GM10847 (cell line): ENCODE results near the gene MECP2.

Experiments
- POLR2A ChIP-seq: IDR thresholded peaks from 2 replicates; pipeline ENCODE4 v1.6.1; 2011; ENCODE audit not compliant: insufficient read length; ENCODE audit errors: extremely low read depth

MECP2 gene

GRCh38 chrX:154123241-154124219 is 26.0 kb upstream of the MECP2 start:
- TF ChIP-seq POLR2A = no peak

GRCh38 chrX:154121961-154122360 is 24.4 kb upstream of the MECP2 start:
- TF ChIP-seq POLR2A = no peak

DNA sequence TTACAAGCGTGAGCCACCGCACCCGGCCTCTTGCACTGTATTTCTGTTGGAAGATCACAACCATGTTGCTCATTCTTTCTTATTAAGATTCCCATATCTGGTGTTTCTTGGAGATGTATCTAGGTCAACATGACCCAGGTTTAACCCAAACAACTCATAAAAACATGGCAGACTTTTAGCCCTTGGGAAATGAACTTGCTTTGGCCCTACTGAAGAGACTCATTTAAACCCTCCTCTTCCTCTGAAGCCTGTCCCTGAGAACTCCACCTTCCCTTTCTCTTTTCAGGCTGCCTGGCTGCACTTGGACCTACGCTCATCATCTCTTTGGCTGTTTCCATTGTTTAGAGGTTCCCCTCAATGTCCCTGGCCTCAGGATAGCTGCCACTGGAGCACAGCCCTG is 23.7 kb upstream of the MECP2 start:
- no peak for TF ChIP-seq POLR2A

- no peak for TF ChIP-seq POLR2A
Observed at GRCh38 chrX:154120567-154120966, 23.1 kb upstream of the MECP2 start.

- no peak for TF ChIP-seq POLR2A
Observed at GRCh38 chrX:154117566-154117965, 20.0 kb upstream of the MECP2 start.

DNA sequence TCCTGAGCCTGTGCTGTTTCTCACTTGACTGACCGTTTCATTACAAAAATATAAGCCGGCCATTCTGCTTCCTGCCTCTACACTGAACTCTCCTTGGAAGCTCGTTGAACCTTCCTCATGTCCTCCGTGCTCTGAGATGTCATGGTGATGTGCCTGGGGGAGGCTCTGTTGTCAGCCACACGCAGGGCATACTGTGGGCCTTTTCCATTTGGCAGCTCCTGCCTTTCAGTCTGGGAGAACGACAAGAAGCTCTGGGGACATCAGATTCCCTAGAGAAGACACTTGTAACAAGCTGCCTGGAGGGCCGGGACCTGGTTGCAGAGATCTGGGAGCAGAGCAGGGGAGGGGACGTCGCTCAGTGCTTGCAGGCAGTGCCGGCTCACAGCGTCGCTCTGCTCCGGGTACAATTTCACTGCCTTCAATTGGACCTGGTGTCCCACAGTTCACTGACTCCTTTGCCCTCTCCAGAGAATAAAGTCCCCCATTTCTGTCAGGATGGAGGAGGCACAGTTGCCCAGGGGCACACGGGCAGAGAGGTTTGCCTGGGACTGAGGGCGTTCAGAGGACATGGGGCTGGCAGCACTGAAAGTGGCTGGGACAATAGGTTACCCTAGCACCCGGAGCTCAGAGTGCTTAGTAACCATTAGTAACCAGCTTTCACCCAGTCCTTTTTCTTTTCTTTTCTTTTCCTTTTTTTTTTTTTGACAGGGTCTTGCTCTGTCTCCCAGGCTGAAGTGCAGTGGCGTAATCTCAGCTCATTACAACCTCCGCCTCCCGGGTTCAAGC is 19.1 kb upstream of the MECP2 start:
- no peak for TF ChIP-seq POLR2A

DNA sequence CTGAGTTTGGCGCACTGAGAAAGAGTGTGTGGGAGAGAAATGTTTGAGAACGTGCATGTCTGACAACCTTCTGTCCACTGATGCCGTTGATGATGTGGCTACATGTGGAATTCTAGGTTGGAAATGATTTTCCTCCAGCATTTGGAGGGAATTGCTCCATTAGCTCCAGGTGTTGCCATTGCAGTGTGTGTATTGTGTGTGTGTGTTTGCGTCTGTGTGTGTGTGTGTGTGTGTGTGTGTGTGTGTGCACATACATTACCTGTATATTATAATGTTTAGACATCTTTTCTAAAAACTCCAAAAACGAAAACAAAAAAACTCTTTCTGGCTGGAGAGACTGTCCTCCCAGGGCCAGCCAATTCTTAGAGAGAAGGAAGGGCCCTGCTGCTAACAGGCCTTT is 18.2 kb upstream of the MECP2 start:
- TF ChIP-seq POLR2A = no peak

GRCh38 chrX:154115071-154115470 is 17.6 kb upstream of the MECP2 start:
- TF ChIP-seq POLR2A = no peak

- no peak for TF ChIP-seq POLR2A
Observed at GRCh38 chrX:154114652-154115051, 17.1 kb upstream of the MECP2 start.

DNA sequence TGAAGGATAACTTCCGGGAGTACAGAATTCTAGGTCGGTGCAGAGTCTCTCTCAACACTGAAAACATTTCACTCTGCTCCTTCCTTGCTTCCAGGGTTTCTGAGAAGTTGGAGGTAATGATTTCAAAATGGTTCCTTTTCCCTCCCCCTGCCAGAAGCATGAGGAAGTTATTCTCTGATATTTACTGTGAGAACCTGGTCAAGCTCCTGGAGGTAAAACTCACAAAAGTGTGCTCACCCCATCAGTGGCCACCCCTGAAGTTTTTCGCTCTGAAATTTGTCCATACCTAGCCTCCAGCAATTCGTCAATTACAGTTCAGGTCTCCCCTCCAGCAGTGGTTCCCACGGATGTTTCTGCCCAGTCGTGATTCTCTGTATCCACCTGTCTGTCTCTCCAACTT is 16.2 kb upstream of the MECP2 start:
- no peak for TF ChIP-seq POLR2A

- no peak for TF ChIP-seq POLR2A
Observed at GRCh38 chrX:154098551-154098950, 1.0 kb upstream of the MECP2 start.

GRCh38 chrX:154097003-154097588 is 421 bp downstream of the MECP2 start:
- no peak for TF ChIP-seq POLR2A

- no peak for TF ChIP-seq POLR2A
Observed at GRCh38 chrX:154096140-154097002, 1.1 kb downstream of the MECP2 start.

DNA sequence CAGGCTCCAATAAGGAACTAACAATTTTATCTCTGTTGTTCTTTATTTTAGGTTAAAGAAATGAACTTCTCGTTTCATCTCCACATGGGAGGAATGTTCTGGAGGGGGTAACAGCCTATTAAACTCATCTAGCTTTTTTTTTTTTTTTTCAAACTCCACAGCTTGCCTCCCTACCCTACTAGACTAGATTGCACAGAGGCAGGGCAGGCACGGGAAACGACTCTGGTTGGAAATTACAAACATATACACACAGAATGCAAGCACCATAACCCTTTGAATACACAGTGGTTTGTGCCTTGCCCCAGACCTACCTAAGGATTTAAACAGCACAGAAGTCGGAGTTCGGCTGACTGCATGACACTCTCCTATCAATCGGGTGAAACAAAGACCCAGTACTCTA is 2.7 kb downstream of the MECP2 start:
- TF ChIP-seq POLR2A = no peak

DNA sequence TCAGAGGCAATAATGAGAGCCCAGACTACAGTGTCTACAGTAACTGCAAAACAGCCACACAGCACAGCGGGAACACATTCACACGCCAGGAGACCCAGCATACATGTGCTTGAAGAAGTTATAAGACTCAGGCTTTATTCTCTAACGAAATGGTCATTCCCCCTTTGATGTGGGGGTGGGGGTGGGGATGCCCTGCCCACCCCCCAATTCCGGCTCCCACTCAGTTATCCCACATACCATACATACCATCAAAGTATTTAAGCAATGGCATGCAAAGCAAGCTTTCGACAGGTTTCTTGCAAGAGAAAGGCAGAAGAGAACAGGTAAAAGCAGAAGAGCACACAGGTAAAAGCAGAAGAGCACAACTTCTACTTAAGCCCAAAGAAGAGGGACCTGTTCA is 3.6 kb downstream of the MECP2 start:
- TF ChIP-seq POLR2A = no peak
